Activated T-cell treated with anti-CD3 and anti-CD28 coated beads, Interleukin-2, amount 50 U/mL, for 24 hours (primary cell): ENCODE results near the gene FBRSL1.

Source experiments
- DNase-seq: peaks from one replicate; pipeline ENCODE4 v3.0.0-alpha.2; 2020
- H3K27ac Mint-ChIP-seq: 2 replicates; pipeline ENCODE4 v1.8.0; 2020; ENCODE audit warnings: mild to moderate bottlenecking, mixed read lengths
- H3K27me3 Mint-ChIP-seq: 2 replicates; pipeline ENCODE4 v1.8.0; 2020; ENCODE audit warnings: mixed read lengths
- H3K36me3 Mint-ChIP-seq: 2 replicates; pipeline ENCODE4 v1.8.0; 2020; ENCODE audit warnings: low read depth, mixed read lengths
- H3K4me1 Mint-ChIP-seq: 2 replicates; pipeline ENCODE4 v1.8.0; 2020; ENCODE audit warnings: low read depth, mixed read lengths
- H3K4me3 Mint-ChIP-seq: 2 replicates; pipeline ENCODE4 v1.8.0; 2020; ENCODE audit warnings: mild to moderate bottlenecking, moderate library complexity, mixed read lengths
- H3K9me3 Mint-ChIP-seq: 2 replicates; pipeline ENCODE4 v1.8.0; 2020; ENCODE audit warnings: mixed read lengths

FBRSL1 gene

DNA sequence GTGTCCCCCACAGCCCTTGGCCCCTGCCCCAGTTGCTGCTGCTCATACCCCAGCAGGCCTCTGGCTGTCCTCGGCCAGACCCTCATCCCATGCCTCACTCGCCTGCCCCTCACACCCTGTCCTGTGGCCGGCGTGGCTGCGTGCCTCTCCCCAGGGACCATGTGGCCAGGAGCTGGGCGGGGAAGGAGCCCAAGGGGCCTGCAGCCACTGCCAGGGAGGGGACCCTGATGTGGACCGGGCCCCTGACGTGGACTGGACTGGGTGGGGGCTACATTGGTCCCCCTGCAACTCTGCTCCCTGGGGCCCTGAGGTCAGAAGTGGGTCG is 10.9 kb downstream of the FBRSL1 start:
- H3K4me3 Mint-ChIP-seq, result no peak overlapping the region

DNA sequence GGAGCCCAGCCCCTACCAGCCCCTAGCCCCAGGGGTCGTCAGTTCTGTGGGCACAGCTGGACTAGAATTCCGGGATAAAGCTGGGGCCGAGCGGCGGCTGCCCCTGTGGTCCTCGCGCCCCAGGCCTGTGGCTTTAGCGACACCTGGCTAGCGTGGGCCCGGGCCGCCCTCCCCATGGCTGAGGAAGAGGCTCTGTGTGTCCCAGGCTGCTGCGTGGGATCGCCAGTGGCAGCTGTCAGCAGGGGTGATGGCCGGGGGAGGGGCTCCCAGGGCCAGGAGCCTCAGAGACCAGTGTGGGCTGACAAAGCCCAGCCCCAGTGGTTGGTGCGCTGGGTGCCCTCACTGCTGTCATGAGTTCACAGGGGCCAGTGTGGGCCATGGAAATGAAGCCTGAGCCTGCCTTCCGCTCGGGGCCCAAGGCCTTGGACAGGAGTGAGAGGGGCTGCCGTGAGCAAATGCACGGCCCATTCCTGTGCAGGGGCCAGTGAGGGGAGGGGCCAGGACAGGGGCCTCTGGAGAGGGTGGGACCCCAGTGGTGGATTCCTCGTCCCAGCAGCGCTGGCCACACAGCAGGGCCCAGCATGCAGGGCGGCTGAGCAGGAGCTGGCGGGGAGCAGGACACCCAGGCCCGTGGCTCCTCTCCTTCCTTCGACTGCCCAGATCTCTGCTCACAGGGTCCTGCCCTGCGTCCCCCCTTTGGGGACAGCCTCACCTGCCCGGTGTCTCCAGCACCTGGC is 11.4 kb downstream of the FBRSL1 start:
- Mint-ChIP-seq H3K4me1 (peaks cover 75% of the 10 kb centered on the region), H3K27me3 (no peaks in the 10 kb centered on the region), H3K4me3 (no peak overlapping the region), H3K36me3 (no peaks in the 10 kb centered on the region), H3K9me3 (no peaks in the 10 kb centered on the region), H3K27ac (peak overlapping the region; percentile 34)
- DNase-seq, result no peak

More for the DNA sequence above, 10.9 kb downstream of the FBRSL1 start:
- no peaks in the 10 kb centered on the region for H3K36me3 Mint-ChIP-seq
- H3K4me1 Mint-ChIP-seq, result peaks cover 75% of the 10 kb centered on the region
- no peaks in the 10 kb centered on the region for H3K27me3 Mint-ChIP-seq
- H3K27ac Mint-ChIP-seq, result peak overlapping the region; percentile 9
- no peaks in the 10 kb centered on the region for H3K9me3 Mint-ChIP-seq
- DNase-seq, result no peak

DNA sequence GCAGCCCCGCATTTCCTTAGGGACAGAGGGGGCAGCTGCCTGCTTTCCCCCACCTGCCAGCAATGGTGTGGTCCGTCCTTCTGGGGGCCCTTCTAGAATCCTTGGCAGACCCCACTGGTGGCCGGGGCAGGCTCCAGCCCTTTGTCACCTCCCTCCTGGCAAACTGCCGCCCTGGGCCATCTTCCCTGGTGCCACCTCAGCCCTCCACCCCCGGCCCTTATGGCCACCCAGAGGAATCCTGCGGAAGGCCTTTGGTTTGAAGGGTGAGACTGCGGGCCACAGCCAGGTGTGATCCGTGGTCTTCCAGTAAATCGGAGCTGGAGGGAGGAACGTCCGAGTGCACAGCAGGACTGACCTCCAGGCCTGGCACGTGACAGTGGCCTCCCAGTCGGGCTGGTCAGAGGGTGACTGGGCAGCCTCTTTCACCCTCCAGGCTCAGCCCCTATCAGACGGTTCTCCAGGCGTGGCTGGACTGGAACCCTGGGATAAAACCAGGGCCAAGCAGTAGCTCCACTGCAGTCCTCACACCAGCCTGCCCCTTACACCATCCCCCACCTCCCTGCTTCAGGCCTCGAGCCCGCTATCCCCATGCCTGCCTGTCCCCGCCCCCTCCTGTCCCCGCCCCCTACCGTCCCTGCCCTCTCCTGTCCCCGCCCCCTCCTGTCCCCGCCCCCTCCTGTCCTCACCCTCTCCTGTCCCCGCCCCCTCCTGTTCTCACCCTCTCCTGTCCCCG is 12.4 kb downstream of the FBRSL1 start:
- H3K4me1 Mint-ChIP-seq, result peaks cover 75% of the 10 kb centered on the region
- no peak overlapping the region for H3K4me3 Mint-ChIP-seq
- peak overlapping the region; percentile 34 for H3K27ac Mint-ChIP-seq

DNA sequence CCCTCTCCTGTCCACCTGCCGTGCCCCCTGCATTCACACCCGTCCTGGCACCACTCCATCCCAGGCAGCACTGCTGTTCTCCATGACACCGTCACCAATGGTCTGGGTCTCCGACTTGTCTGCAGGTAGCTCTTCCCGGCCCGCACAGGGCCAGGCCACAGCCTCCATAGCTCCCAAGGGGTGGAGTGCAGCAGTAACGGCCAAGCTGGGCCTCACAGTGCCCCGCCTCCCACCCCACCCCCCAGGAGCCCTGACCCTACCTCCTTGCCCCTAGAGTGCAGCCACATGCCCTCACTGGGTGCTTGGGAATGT is 12.9 kb downstream of the FBRSL1 start:
- no peaks in the 10 kb centered on the region for H3K36me3 Mint-ChIP-seq
- H3K9me3 Mint-ChIP-seq, result no peaks in the 10 kb centered on the region
- no peak for DNase-seq
- no peak overlapping the region for H3K4me3 Mint-ChIP-seq
- H3K4me1 Mint-ChIP-seq, result peaks cover 72% of the 10 kb centered on the region
- no peaks in the 10 kb centered on the region for H3K27me3 Mint-ChIP-seq
- peak overlapping the region; percentile 69 for H3K27ac Mint-ChIP-seq

More for the DNA sequence above, 12.4 kb downstream of the FBRSL1 start:
- no peaks in the 10 kb centered on the region for H3K36me3 Mint-ChIP-seq
- H3K27me3 Mint-ChIP-seq, result no peaks in the 10 kb centered on the region
- DNase-seq, result no peak
- no peaks in the 10 kb centered on the region for H3K9me3 Mint-ChIP-seq

DNA sequence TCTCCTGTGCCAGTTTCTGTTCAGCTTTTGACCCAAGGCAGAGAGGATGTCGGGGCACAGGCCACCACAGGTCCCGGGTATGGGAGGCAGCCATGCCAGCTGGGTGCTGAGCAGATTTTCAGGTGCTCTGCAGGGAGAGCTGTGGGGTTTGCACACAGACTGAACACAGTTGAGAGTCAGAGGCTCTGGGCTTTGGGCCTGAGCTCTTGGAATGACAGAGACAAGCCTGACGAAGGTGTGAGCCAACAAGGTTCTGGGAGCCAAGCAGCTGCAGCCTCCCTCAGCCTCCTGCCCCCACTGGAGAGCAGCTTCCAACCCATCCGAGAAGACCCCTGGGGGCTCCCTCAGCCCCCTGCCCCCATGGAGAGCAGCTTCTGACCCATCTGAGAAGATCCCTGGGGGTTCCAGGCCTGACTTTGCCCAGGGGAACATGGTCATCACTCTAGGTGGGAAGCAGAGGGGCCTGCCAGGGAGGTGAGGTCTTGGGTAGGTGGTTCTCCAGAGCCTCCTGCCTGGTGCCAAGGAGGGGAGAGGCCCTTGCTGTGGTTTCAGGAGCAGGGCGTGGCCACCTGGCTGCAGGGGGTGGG is 13.8 kb downstream of the FBRSL1 start:
- Mint-ChIP-seq H3K36me3 (peaks cover 2% of the 10 kb centered on the region), H3K4me1 (peaks cover 70% of the 10 kb centered on the region), H3K27ac (peak overlapping the region; percentile 69)

DNA sequence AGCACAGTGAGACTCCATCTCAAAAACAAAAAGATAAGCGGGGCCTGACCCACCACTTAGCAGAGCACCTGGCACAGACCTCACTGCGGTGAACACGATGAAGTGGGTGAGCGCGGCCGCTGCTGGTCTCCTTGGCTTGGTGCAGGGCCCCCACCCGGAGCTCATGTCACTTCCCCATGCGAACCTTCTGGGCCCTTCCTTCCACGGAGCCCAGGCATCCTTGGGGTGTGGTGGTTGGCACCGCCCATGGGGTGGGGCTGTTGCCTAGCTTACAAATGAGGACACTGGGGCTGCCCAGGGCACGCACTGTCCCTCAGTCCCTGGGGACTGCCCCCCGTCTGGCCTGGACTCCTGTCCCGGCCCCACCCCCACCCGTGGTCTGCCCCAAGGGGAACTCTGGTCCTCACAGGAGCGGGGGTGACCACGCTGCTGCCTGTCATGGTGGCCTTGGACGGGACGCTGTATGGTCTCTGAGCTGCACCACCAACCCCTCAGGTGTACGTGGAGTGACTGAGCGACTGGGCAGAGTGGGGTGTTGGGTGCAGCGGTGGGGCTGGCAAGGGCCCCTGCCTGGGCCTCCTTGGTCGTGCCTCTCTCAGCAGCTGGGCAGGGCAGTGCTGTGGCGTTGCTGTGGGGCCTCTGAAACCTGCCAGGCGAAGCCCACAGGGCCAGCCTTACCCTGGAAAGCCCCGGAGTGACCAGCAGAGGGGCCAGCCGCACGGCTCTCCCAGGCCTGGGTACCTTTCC is 15.3 kb downstream of the FBRSL1 start:
- peak overlapping the region; percentile 84 for H3K27ac Mint-ChIP-seq
- H3K4me3 Mint-ChIP-seq, result no peak overlapping the region
- peaks cover 58% of the 10 kb centered on the region for H3K4me1 Mint-ChIP-seq

More for the DNA sequence above, 13.8 kb downstream of the FBRSL1 start:
- Mint-ChIP-seq H3K9me3 (no peaks in the 10 kb centered on the region), H3K27me3 (no peaks in the 10 kb centered on the region), H3K4me3 (no peak overlapping the region)
- DNase-seq, result no peak

DNA sequence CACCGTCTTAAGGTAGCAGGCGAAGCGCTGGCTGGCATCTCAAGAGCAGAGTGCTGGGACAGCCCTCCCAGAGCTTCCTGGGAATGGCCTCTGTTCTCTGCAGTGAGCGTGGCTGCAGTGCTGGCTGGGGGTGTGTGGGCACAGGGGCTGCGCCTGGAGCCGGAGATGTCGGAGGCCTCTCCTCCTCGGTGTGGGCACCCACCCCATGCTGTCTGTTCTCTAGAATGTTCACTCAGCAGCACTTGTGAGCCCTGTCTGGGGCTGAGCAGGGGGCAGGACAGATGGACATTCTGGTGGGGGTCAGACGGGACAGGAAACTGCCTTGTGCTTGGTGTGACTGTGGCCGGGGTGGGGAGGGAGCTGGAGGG is 15.9 kb downstream of the FBRSL1 start:
- DNase-seq, result no peak
- no peaks in the 10 kb centered on the region for H3K27me3 Mint-ChIP-seq
- H3K4me3 Mint-ChIP-seq, result no peak overlapping the region
- H3K4me1 Mint-ChIP-seq, result peaks cover 53% of the 10 kb centered on the region
- H3K36me3 Mint-ChIP-seq, result peaks cover 5% of the 10 kb centered on the region
- no peaks in the 10 kb centered on the region for H3K9me3 Mint-ChIP-seq
- H3K27ac Mint-ChIP-seq, result peak overlapping the region; percentile 84

More for the DNA sequence above, 15.3 kb downstream of the FBRSL1 start:
- DNase-seq, result no peak
- Mint-ChIP-seq H3K36me3 (peaks cover 2% of the 10 kb centered on the region), H3K27me3 (no peaks in the 10 kb centered on the region), H3K9me3 (no peaks in the 10 kb centered on the region)

DNA sequence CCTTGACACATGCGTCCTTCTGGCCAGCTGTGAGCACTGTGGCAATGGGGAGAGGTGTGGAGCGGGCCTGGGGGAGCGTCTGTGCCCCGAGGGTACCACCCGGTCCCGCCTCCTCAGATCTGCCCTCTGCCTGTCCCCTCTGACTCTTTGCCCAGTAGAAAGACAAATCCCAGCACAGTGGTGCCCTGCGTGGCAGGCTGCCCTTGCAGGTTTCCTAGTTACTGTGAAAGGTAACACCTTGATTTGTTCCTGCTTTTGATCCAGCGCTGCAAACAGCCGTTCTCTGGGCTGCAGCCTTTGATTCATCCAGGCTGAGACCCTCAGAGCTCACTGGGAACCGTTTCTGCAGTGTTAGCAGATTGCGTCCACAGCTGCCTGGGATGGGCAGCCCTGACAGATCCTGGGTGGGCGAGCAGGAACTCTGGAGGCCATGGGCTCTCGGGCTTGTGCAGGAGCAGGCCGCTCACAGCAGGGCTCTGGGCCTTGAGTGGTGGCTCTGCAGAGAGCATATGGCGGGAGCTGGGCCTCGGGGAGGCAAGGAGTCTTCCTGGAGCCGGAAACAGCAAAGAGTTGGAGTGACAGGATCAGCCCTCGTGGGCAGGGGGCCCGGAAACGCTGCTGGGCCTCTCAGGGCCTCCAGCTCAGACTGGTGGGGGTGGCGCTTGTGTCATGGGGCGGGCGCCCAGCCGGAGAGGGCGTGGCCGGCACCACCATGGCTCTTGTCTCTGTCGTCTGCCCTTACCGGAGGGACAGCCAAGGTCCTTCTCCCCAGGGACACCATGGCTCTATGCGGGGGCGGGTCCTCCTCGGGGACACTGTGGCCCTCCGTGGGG is 16.6 kb downstream of the FBRSL1 start:
- Mint-ChIP-seq H3K36me3 (peaks cover 6% of the 10 kb centered on the region), H3K27ac (peak overlapping the region; percentile 84), H3K27me3 (no peaks in the 10 kb centered on the region), H3K9me3 (no peaks in the 10 kb centered on the region), H3K4me3 (peak overlapping the region; percentile 51), H3K4me1 (peaks cover 53% of the 10 kb centered on the region)
- DNase-seq, result peak; percentile 80

DNA sequence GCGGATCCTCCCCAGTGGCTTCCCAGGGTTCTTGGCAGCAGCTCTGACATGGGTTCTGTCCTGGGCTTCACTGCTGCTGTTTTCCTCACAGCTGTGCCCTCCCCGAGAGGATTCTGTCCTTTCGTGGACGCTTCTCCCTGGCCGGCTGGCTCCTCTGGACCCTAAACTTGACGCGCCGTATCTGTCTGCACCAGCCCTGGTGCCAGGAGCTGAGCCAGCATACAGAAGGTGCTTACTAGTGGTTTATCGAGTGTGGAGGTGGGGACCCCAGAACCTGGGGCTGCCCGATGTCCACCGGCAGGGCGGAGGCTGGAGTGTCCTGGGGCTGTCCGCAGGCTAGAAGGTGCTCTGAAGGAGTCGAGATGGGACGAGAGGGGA is 17.2 kb downstream of the FBRSL1 start:
- Mint-ChIP-seq H3K36me3 (peaks cover 10% of the 10 kb centered on the region), H3K4me3 (peak overlapping the region; percentile 51), H3K27me3 (no peaks in the 10 kb centered on the region), H3K27ac (peak overlapping the region; percentile 84), H3K9me3 (no peaks in the 10 kb centered on the region), H3K4me1 (peaks cover 48% of the 10 kb centered on the region)
- DNase-seq, result no peak

DNA sequence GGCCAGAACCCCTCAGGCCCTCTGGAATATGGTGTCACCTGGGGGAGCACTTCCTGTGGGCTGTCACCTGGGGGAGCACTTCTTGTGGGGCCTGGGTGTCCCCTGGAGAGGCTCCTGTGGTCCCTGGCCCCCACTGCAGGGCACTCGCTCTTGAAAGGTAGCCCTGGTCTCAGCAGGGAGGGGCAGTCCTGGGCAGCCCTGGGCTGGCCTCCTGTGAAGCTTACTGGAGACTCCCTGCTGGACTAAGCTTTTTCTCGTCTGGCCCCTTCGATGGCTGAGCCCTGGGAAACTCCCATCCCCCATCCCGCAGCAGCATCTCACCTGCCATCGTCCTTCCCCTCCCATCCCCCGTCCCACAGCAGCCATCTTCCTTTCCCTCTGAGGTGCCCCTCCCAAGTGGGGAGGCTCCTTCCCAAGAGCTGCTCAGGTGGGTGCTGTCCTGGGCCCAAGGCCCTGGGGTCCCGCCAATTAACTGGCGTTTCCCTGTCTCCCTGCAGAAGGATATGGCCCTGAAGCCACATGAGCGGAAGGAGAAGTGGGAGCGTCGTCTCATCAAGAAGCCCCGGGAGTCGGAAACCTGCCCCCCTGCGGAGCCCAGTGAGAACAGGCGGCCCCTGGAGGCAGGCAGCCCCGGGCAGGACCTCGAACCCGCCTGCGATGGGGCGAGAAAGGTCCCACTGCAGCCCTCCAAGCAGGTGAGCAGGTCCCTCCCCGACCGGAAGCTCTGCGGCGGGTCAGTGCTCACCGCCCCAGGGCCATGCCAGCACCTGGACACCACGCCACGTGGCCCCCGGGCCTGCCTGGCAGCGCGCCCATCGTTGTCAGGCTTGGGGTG is 17.9 kb downstream of the FBRSL1 start:
- H3K36me3 Mint-ChIP-seq, result peaks cover 13% of the 10 kb centered on the region
- H3K9me3 Mint-ChIP-seq, result no peaks in the 10 kb centered on the region
- no peak overlapping the region for H3K4me3 Mint-ChIP-seq
- H3K4me1 Mint-ChIP-seq, result peaks cover 42% of the 10 kb centered on the region
- H3K27ac Mint-ChIP-seq, result no peak overlapping the region
- no peak for DNase-seq
- H3K27me3 Mint-ChIP-seq, result no peaks in the 10 kb centered on the region

DNA sequence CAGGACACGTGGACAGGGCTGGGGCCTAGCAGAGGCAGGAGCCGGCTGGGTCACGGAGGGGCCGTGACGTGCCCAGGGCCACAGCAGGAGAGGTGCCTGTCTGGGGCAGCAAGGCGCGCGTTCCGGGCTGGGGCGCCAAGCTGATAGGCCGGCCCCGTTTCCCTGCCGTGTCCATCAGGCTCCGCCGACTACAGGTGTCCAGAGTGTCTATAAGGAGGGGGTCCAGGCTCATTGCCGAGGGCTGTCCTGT is 18.5 kb downstream of the FBRSL1 start:
- no peaks in the 10 kb centered on the region for H3K27me3 Mint-ChIP-seq
- H3K4me3 Mint-ChIP-seq, result no peak overlapping the region
- H3K4me1 Mint-ChIP-seq, result peaks cover 42% of the 10 kb centered on the region
- DNase-seq, result no peak
- no peaks in the 10 kb centered on the region for H3K9me3 Mint-ChIP-seq
- H3K27ac Mint-ChIP-seq, result no peak overlapping the region
- peaks cover 18% of the 10 kb centered on the region for H3K36me3 Mint-ChIP-seq

DNA sequence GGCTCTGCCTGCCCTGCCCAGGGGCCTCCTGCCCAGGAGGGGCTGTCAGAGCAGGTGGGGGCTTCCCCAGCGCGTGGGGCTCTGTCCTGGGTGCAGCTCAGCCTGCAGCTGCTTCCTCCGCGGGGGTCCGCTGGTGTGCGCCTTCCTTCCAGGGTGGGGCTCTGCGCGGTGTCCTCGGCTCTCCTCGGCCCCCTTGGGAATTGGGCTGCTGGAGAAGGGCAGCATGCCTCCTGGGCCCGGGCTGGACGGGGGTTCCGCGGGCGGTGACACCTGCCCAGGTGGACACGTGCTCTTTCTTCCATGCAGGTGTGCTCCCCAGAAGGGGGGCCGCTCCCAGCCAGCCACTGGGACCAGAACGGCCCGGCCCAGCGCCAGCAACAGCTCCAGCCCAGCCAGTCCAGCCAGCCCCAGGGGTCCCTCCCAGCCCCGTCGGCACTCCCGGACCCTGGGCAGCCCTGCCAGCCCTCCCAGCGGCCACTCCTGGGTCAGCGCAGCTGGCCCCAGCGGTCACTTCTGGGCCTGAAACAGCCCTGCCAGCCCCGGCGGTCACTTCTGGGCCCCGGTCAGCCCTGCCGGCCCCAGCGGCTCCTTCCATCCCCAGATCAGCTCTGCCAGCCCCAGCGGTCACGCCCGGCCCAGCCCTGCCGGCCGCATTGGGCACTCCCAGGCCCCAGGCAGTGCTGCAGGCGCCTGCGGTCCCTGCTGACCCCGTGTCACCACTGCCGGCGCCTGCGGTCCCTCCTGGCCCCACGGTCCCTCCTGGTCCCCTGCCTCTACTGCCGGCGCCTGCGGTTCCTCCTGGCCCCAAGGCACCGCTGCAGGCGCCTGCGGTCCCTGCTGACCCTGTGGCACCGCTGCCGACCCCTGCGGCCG is 19.1 kb downstream of the FBRSL1 start:
- no peak overlapping the region for H3K27ac Mint-ChIP-seq
- no peak overlapping the region for H3K4me3 Mint-ChIP-seq
- H3K36me3 Mint-ChIP-seq, result peaks cover 19% of the 10 kb centered on the region
- peaks cover 36% of the 10 kb centered on the region for H3K4me1 Mint-ChIP-seq
- H3K9me3 Mint-ChIP-seq, result no peaks in the 10 kb centered on the region
- DNase-seq, result no peak
- no peaks in the 10 kb centered on the region for H3K27me3 Mint-ChIP-seq
